ENCODE measurements around the gene KCP. TPM values are rescaled to one million over a fixed set of nuclear protein-coding genes. Genes with fewer than 3 reads are reported as not detected.
A peak's percentile ranks its signal among the peaks of the same experiment; 100 is the strongest.

The KCP gene
- total and polyA plus RNA-seq, 2 of the 13 experiments (the other 11 are each of a cell fraction or from before 2014, with no cell fraction given) = 0.37 to 1.0 TPM

- no peak overlapping the region for H3K9ac ChIP-seq (ENCODE audit: insufficient read depth, low read depth, low read length)
- H3K4me3 ChIP-seq (replicated peaks in 1 of 3; ENCODE audit: insufficient read depth in 1 of 3, low read depth in 2 of 3, low read length in 3 of 3) = peak overlapping the region in 1 of 3 experiments; percentile 17; a peak in 1 of 6 replicates
- H3K4me2 ChIP-seq (ENCODE audit: low read depth, low read length) = peak overlapping the region; percentile 18; the same call in 1 of the 2 replicates
- intact Hi-C loops (cut with micrococcal nuclease; ENCODE audit: unreplicated experiment) (no loop called here), in situ Hi-C loops (cut with HindIII; ENCODE audit: extremely low pct_ligation_motif_present, low pct_unique_long_range_greater_than_20kb) (no loop called here)
- no peaks in the 10 kb centered on the region for H3K9me3 ChIP-seq (ENCODE audit: low read length)
- peaks cover 69% of the 10 kb centered on the region for H3K4me1 ChIP-seq (ENCODE audit: insufficient read depth, low read length)
- no peak for TF ChIP-seq ZNF230 (CRISPR knock-in tag; IDR thresholded peaks at IDR 0.05)
- TF ChIP-seq CBX5 (CRISPR knock-in tag; IDR thresholded peaks at IDR 0.05; ENCODE audit: borderline replicate concordance) = no peak
- H3K27ac ChIP-seq (ENCODE audit: extremely low read length, insufficient read depth, low read length) = no peak overlapping the region
- H3K36me3 ChIP-seq (replicated peaks in 1 of 2; ENCODE audit: control insufficient read depth in 1 of 2, insufficient read depth in 2 of 2, low read length in 2 of 2) = no peaks in the 10 kb centered on the region
- no TSS peak for BruUV-seq (replicated peaks)
- no peaks in the 10 kb centered on the region for H4K20me1 ChIP-seq (ENCODE audit: insufficient read depth, low read length)
- H3K79me2 ChIP-seq (ENCODE audit: insufficient read depth, low read length) = no peaks in the 10 kb centered on the region
- WGBS (ENCODE audit: low lambda C conversion rate) = 65% methylated on average over 4 of the region's 6 CpGs
- peaks cover 9 to 49% of the 10 kb centered on the region in 2 experiments for H3K27me3 ChIP-seq (ENCODE audit: control insufficient read depth in 1 of 2, insufficient read depth in 2 of 2, low read length in 2 of 2)
- no peak for DNase-seq (ENCODE audit: low spot score)
- FAIRE-seq = no peak
- no peak overlapping the region for H2AFZ ChIP-seq (ENCODE audit: low read length)
- ATAC-seq = no peak
- CTCF ChIA-PET (ENCODE audit: low intra/inter-chr PET ratio, low total read pairs) = no interaction called here
- POLR2A ChIA-PET = no interaction called here
Observed at GRCh38 chr7:128935342-128935730, 24.8 kb upstream of the KCP start.

GRCh38 chr7:128934361-128935341 lies 24.1 kb upstream of the KCP start:
- Histone ChIP-seq H3K27ac (ENCODE audit: extremely low read length, insufficient read depth, low read length) (no peak overlapping the region), H3K9ac (ENCODE audit: insufficient read depth, low read depth, low read length) (no peak overlapping the region), H3K4me1 (ENCODE audit: insufficient read depth, low read length) (peaks cover 62% of the 10 kb centered on the region), H4K20me1 (ENCODE audit: insufficient read depth, low read length) (no peaks in the 10 kb centered on the region), H3K36me3 (replicated peaks in 1 of 2; ENCODE audit: control insufficient read depth in 1 of 2, insufficient read depth in 2 of 2, low read length in 2 of 2) (no peaks in the 10 kb centered on the region), H3K4me2 (ENCODE audit: low read depth, low read length) (peak overlapping the region; percentile 18; the same call in 1 of the 2 replicates), H3K79me2 (ENCODE audit: insufficient read depth, low read length) (no peaks in the 10 kb centered on the region), H3K27me3 (ENCODE audit: control insufficient read depth in 1 of 2, insufficient read depth in 2 of 2, low read length in 2 of 2) (peaks cover 9 to 51% of the 10 kb centered on the region in 2 experiments), H3K9me3 (ENCODE audit: low read length) (no peaks in the 10 kb centered on the region), H2AFZ (ENCODE audit: low read length) (no peak overlapping the region), H3K4me3 (replicated peaks in 1 of 3; ENCODE audit: insufficient read depth in 1 of 3, low read depth in 2 of 3, low read length in 3 of 3) (0 out of 6 replicates have a peak overlapping the region, but pooled peaks of 1 of the 3 experiments have one; percentile 17)
- CTCF ChIA-PET (ENCODE audit: low intra/inter-chr PET ratio, low total read pairs) = no interaction called here
- FAIRE-seq = no peak
- no peak for TF ChIP-seq ZNF652 (CRISPR knock-in tag; IDR thresholded peaks at IDR 0.05; ENCODE audit: borderline replicate concordance, low read depth)
- no peak for TF ChIP-seq TBL1XR1 (IDR thresholded peaks at IDR 0.05; ENCODE audit: borderline replicate concordance, low read length, partially characterized antibody)
- TF ChIP-seq, protein P1, sequence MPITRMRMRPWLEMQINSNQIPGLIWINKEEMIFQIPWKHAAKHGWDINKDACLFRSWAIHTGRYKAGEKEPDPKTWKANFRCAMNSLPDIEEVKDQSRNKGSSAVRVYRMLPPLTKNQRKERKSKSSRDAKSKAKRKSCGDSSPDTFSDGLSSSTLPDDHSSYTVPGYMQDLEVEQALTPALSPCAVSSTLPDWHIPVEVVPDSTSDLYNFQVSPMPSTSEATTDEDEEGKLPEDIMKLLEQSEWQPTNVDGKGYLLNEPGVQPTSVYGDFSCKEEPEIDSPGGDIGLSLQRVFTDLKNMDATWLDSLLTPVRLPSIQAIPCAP (CRISPR knock-in tag; IDR thresholded peaks at IDR 0.05; ENCODE audit: low read depth) = no peak
- TF ChIP-seq ZNF790 (CRISPR knock-in tag; IDR thresholded peaks at IDR 0.05; ENCODE audit: borderline replicate concordance) = no peak
- no peak for TF ChIP-seq MAFG (CRISPR knock-in tag; IDR thresholded peaks at IDR 0.05)
- POLR2A ChIA-PET = no interaction called here
- 47% methylated on average over 13 of the region's 14 CpGs for WGBS (ENCODE audit: low lambda C conversion rate)
- intact Hi-C loops (cut with micrococcal nuclease; ENCODE audit: unreplicated experiment) (no loop called here), in situ Hi-C loops (cut with HindIII; ENCODE audit: extremely low pct_ligation_motif_present, low pct_unique_long_range_greater_than_20kb) (no loop called here)
- DNase-seq (ENCODE audit: low spot score) = no peak
- ATAC-seq = no peak
- no TSS peak for BruUV-seq (replicated peaks)
